ENCODE measurements around the gene GBE1.

GRCh38 chr3:81540787-81541186 is 220.7 kb downstream of the GBE1 start:
- TF ChIP-seq POLR2AphosphoS5 (IDR thresholded peaks at IDR 0.05; ENCODE audit: low read depth, low read length) (no peak), TAF1 (IDR thresholded peaks at IDR 0.05; ENCODE audit: low read depth, low read length) (no peak), POLR2A (IDR thresholded peaks at IDR 0.05; ENCODE audit: low read depth, low read length) (no peak), POU2F2 (IDR thresholded peaks at IDR 0.05; ENCODE audit: low read depth, low read length) (no peak), SPI1 (IDR thresholded peaks at IDR 0.05; ENCODE audit: low read depth, low read length) (no peak), PAX5 (IDR thresholded peaks at IDR 0.05; ENCODE audit: insufficient read depth, low read length, severe bottlenecking) (no peak)

All from GM12891 (cell line).